ENCODE measurements around the gene PRPF19.

DNA sequence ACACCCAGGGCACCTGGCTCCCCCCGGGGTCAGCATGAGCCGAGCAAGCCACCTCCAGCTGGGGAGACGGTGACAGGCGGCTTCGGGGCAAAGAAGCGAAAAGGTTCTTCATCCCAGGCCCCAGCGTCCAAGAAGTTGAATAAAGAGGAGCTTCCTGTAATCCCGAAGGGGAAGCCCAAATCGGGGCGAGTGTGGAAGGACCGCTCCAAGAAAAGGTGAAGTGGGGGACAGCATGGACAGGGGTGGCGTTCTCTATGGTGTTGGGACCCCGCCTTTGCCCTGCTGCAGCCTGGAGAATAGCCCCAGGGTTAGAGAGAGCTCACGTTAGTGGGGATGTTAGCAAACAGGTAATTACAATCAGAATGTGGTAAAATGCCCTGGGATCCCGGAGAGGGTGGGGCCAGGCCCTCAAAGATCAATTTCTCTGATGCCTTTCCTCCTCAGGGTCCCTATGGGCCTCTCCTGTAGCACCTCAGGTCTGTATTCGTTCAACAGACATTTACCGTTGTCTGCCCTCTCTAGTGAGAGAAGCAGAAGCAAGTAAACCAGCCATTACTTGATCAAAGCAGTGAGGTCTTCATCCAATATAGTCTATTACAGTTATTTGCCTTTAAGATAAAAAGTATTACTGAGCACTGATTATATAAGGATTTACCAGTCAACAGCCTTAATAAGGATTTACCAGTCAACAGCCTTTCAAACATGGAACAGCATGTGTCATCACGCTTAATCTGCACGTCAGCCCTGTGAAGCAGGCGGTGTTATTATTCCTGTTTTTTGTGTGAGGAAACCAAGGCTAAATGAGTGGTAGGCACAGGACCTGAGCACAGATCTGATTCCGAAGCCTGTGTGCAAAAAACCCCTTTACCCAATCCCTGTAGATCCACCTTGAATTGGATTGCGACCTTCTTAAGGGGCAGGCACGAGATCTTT is 63.5 kb downstream of the PRPF19 start:
- no peak for TF ChIP-seq POLR2AphosphoS5 (IDR thresholded peaks at IDR 0.05; ENCODE audit: low read depth, low read length)
- TF ChIP-seq SP1 (IDR thresholded peaks at IDR 0.05; ENCODE audit: low read depth, low read length) = no peak
- TF ChIP-seq, protein P1, sequence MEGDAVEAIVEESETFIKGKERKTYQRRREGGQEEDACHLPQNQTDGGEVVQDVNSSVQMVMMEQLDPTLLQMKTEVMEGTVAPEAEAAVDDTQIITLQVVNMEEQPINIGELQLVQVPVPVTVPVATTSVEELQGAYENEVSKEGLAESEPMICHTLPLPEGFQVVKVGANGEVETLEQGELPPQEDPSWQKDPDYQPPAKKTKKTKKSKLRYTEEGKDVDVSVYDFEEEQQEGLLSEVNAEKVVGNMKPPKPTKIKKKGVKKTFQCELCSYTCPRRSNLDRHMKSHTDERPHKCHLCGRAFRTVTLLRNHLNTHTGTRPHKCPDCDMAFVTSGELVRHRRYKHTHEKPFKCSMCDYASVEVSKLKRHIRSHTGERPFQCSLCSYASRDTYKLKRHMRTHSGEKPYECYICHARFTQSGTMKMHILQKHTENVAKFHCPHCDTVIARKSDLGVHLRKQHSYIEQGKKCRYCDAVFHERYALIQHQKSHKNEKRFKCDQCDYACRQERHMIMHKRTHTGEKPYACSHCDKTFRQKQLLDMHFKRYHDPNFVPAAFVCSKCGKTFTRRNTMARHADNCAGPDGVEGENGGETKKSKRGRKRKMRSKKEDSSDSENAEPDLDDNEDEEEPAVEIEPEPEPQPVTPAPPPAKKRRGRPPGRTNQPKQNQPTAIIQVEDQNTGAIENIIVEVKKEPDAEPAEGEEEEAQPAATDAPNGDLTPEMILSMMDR (IDR thresholded peaks at IDR 0.05; ENCODE audit: control extremely low read depth in 1 of 3, insufficient read depth in 1 of 3, low read depth in 1 of 3, low read length in 3 of 3) = no peak
- no peak for TF ChIP-seq MAFK (IDR thresholded peaks at IDR 0.05; ENCODE audit: low read depth, low read length)
- TF ChIP-seq POLR2A (IDR thresholded peaks at IDR 0.05; ENCODE audit: control extremely low read depth in 1 of 2, low read depth in 2 of 2, low read length in 2 of 2) = no peak
